Naive thymus-derived CD4-positive, alpha-beta T cell (primary cell): Measurements from ENCODE around the gene DCHS2. TPM values are rescaled to one million over a fixed set of nuclear protein-coding genes. Genes with fewer than 3 reads are reported as not detected.

Experiments used
- ATAC-seq: fragments of 150-1000 bp; cut with Tn5 transposase; 2 replicates; pipeline ENCODE4 v1.10.0; 2021; ENCODE audit warnings: mild to moderate bottlenecking, moderate library complexity
- CTCF ChIA-PET: fragments of 350-600 bp; sonication (Branson Sonifier 250); formaldehyde crosslinking; loops from one replicate; lab custom pipeline; 2021; ENCODE audit warnings: antibody characterized with exemption; lab: Charles Lee
- POLR2A ChIA-PET: fragments of 350-600 bp; sonication (Branson Sonifier 250); formaldehyde crosslinking; loops from one replicate; lab custom pipeline; 2021; ENCODE audit warnings: antibody characterized with exemption, inconsistent platforms; lab: Charles Lee
- DNase-seq, 9 donors: peaks; one replicate each; pipeline versions ENCODE4 v3.0.0 to v3.0.0-alpha.2; 2020 to 2022; ENCODE audit warnings: mixed read lengths in 1 of 9
- H3K27ac ChIP-seq: one replicate; pipeline ENCODE4 v1.7.0; 2013; ENCODE audit warnings: mild to moderate bottlenecking, low read depth, low read length, moderate library complexity
- H3K27me3 ChIP-seq, 2 donors: one replicate each; pipeline ENCODE4 v1.7.0; 2013; ENCODE audit warnings: low read length in 2 of 2, mild to moderate bottlenecking in 2 of 2, moderate library complexity in 2 of 2; ENCODE audit not compliant: control insufficient read depth in 2 of 2, insufficient read depth in 2 of 2
- H3K36me3 ChIP-seq, 3 experiments: 1 replicate in 2 of 3; 2 replicates in 1 of 3; pipeline ENCODE4 v1.7.0; 2013; ENCODE audit warnings: low read length in 3 of 3, mild to moderate bottlenecking in 3 of 3, moderate library complexity in 1 of 3; ENCODE audit not compliant: insufficient read depth in 3 of 3, control insufficient read depth in 2 of 3
- H3K4me1 ChIP-seq, 2 donors: one replicate each; pipeline ENCODE4 v1.7.0; 2013; ENCODE audit warnings: low read length in 2 of 2, mild to moderate bottlenecking in 2 of 2, moderate library complexity in 1 of 2; ENCODE audit not compliant: control insufficient read depth in 2 of 2, insufficient read depth in 2 of 2
- H3K4me3 ChIP-seq: 2 replicates; pipeline ENCODE4 v1.7.0; 2013; ENCODE audit warnings: mild to moderate bottlenecking, low read length
- H3K9me3 ChIP-seq, 3 experiments: 1 replicate in 2 of 3; 2 replicates in 1 of 3; pipeline ENCODE4 v1.7.0; 2013; ENCODE audit warnings: low read length in 3 of 3; ENCODE audit not compliant: control insufficient read depth in 2 of 3
- H3K27ac Mint-ChIP-seq, 9 donors: one replicate each; pipeline ENCODE4 v1.8.0; 2020 to 2022; ENCODE audit warnings: mixed read lengths in 9 of 9, mild to moderate bottlenecking in 8 of 9, moderate library complexity in 5 of 9, inconsistent platforms in 2 of 9
- H3K27me3 Mint-ChIP-seq, 5 donors: one replicate each; pipeline ENCODE4 v1.8.0; 2021 to 2022; ENCODE audit warnings: mixed read lengths in 5 of 5, mild to moderate bottlenecking in 1 of 5
- H3K36me3 Mint-ChIP-seq, 5 donors: one replicate each; pipeline ENCODE4 v1.8.0; 2020 to 2022; ENCODE audit warnings: mixed read lengths in 5 of 5, mild to moderate bottlenecking in 3 of 5, inconsistent platforms in 1 of 5
- H3K4me1 Mint-ChIP-seq, 7 donors: one replicate each; pipeline ENCODE4 v1.8.0; 2020 to 2022; ENCODE audit warnings: mixed read lengths in 7 of 7, mild to moderate bottlenecking in 3 of 7, inconsistent platforms in 1 of 7
- H3K4me3 Mint-ChIP-seq, 10 donors: one replicate each; pipeline ENCODE4 v1.8.0; 2020 to 2022; ENCODE audit warnings: mild to moderate bottlenecking in 10 of 10, mixed read lengths in 10 of 10, moderate library complexity in 6 of 10, inconsistent platforms in 2 of 10
- H3K9me3 Mint-ChIP-seq, 11 donors: one replicate each; pipeline ENCODE4 v1.8.0; 2020 to 2022; ENCODE audit warnings: mixed read lengths in 11 of 11, mild to moderate bottlenecking in 4 of 11, inconsistent platforms in 1 of 11, moderate library complexity in 1 of 11
- intact Hi-C, 2 donors: fragments of 100-400 bp; cut with micrococcal nuclease; formaldehyde crosslinking; loops; one replicate each; pipeline ENCODE4 v1.15.1; 2023
- polyA plus RNA-seq, 2 donors: library from polyadenylated mRNA; unstranded; fragments of 300-500 nt; fragmentation: Illumina TruSeq; gene quantifications; one replicate each; pipeline ENCODE4 v1.2.3, GENCODE V29; 2021
- total RNA-seq, 6 experiments: library from RNA in 5 of 6; stranded (reverse) in 5 of 6; gene quantifications; 1 replicate in 5 of 6; 2 replicates in 1 of 6; pipeline ENCODE4 v1.2.3 and lab custom pipeline; 2021 to 2026

The DCHS2 gene
- total and polyA plus RNA-seq, 7 experiments from 2014 or later: 0.05 to 0.08 TPM; not detected in 5

DNA sequence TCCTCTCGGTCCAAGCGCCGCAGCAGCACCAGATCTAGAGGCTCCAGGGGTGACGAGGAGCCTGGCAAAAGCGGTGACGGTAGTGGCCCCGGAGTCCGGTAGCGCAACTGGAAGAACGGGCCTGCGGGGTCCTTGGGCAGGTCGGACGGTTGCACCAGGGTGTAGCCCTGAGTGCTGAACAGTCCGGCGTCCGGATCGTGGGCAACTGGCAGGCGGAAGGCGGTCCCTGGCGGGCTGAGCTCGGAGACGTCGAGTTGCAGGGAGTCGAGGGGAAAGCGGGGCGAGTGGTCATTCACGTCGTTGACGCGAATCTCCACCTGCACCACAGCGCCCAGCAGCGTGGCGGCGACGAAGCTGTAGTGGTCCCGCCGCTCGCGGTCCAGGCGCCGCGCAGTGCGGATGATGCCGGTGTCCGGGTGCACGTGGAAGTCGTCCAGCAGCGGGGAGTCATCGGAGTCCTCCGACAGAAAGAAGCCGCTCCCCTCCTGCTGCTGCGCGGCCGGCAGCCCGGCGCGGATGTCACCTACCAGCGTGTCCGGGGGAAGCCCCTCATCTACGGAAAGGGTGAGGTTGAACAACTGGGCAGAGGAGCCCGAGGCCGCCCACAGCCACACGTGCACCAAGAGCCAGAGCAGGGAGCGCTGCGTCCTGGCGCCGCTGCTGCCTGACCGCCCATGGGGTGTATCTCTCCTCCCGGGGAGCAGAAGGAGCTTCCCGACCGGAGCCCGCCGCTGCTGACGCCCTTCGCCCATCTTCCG is 837 bp downstream of the DCHS2 start:
- intact Hi-C loops: loop anchor here in 1 of 2 donors (5.0 kb wide), 1 partner anchor 252 kb away; the partner anchor contains the start of gene LRAT

DNA sequence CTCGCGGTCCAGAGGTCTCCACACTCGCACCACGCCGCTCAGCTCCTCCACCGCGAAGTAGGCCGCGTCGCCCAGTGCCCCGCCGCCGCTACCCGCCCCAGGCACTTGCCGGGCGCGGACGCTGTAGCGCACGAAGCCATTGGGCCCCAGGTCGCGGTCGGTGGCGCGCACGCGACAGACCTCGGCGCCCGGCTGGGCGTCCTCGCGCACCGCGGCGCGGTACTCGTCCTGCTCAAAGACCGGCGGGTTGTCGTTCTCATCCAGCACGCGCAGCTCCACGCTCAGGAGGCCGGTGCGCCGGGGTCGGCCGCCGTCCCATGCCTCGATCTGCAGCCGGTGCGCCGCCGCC is 1.4 kb downstream of the DCHS2 start:
- POLR2A ChIA-PET: no interaction called here
- H3K27ac Mint-ChIP-seq: no peak overlapping the region
- peaks cover 11 to 32% (median 20%) of the 10 kb centered on the region in 7 donors for H3K4me1 Mint-ChIP-seq
- ATAC-seq (no peak), DNase-seq (no peak)
- peak overlapping the region in 9 of 10 donors; percentile 59 to 87 (median 75) for H3K4me3 Mint-ChIP-seq
- no peaks in the 10 kb centered on the region for H3K36me3 ChIP-seq
- H3K27me3 Mint-ChIP-seq: peaks cover 37 to 74% (median 57%) of the 10 kb centered on the region in 5 donors
- intact Hi-C loops: loop anchor here in 1 of 2 donors (5.0 kb wide), 1 partner anchor 252 kb away; the partner anchor contains the start of gene LRAT
- H3K9me3 ChIP-seq: no peaks in the 10 kb centered on the region
- no peak overlapping the region for H3K27ac ChIP-seq
- H3K36me3 Mint-ChIP-seq: peaks cover 0 to 3% (median 0%) of the 10 kb centered on the region in 5 donors
- H3K27me3 ChIP-seq: no peaks in the 10 kb centered on the region
- H3K4me1 ChIP-seq: no peaks in the 10 kb centered on the region
- H3K9me3 Mint-ChIP-seq: peaks cover 0 to 1% (median 0%) of the 10 kb centered on the region in 11 donors
- CTCF ChIA-PET: no interaction called here
- no peak overlapping the region for H3K4me3 ChIP-seq

More for the DNA sequence above, 837 bp downstream of the DCHS2 start:
- DNase-seq: peak in 1 of 9 donors; percentile 27
- peaks cover 0 to 1% (median 0%) of the 10 kb centered on the region in 11 donors for H3K9me3 Mint-ChIP-seq
- peaks cover 11 to 32% (median 20%) of the 10 kb centered on the region in 7 donors for H3K4me1 Mint-ChIP-seq
- peak overlapping the region; percentile 24 for H3K4me3 ChIP-seq
- H3K27ac Mint-ChIP-seq: no peak overlapping the region
- ChIA-PET CTCF (interaction anchor here (0.6 kb wide), 1 partner anchor 683 kb away, joined by 3 read pairs; no protein-coding TSS in a partner anchor), POLR2A (no interaction called here)
- peak overlapping the region; percentile 59 to 87 (median 76) for H3K4me3 Mint-ChIP-seq
- H3K27me3 ChIP-seq: no peaks in the 10 kb centered on the region
- H3K36me3 ChIP-seq: no peaks in the 10 kb centered on the region
- no peaks in the 10 kb centered on the region for H3K4me1 ChIP-seq
- ATAC-seq: no peak
- no peak overlapping the region for H3K27ac ChIP-seq
- peaks cover 0 to 3% (median 0%) of the 10 kb centered on the region in 5 donors for H3K36me3 Mint-ChIP-seq
- no peaks in the 10 kb centered on the region for H3K9me3 ChIP-seq
- H3K27me3 Mint-ChIP-seq: peaks cover 37 to 77% (median 60%) of the 10 kb centered on the region in 5 donors

DNA sequence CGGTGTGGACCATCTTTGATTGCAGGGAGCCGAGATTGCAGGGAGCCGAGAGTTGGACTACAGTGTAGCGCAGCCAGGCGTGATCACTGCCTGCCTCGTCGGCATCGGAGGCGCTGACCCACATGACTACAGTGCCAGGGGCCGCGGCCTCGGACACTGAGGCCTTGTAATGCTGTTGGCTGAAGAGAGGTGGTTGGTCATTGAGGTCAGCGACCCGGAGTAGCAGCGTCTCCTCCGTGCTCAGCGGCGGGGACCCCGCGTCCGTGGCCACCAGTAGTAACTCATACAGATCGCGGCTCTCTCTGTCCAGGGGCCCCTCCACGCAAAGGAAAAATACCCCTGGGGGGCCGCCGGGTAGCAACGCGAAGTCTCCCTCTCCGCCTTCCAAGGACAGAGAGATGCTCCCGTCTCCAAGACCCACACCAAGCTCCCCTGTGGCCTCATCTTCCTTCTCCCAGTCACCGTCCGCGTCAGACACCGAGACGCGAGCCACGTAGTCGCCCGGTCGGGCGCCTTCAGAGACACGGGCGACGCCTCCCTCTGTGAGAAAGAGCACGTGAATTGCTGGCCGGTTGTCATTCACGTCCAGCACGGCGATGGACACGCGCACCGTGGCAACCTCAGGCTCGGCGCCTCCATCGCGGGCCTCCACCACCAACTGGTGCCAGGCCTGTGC is 1.9 kb downstream of the DCHS2 start:
- Histone ChIP-seq H3K4me1 (no peaks in the 10 kb centered on the region), H3K36me3 (no peaks in the 10 kb centered on the region), H3K27ac (no peak overlapping the region), H3K4me3 (no peak overlapping the region), H3K27me3 (no peaks in the 10 kb centered on the region), H3K9me3 (no peaks in the 10 kb centered on the region)
- Mint-ChIP-seq H3K4me1 (peaks cover 11 to 32% (median 20%) of the 10 kb centered on the region in 7 donors), H3K27ac (no peak overlapping the region), H3K4me3 (peak overlapping the region in 4 of 10 donors; percentile 26 to 87 (median 55)), H3K27me3 (peaks cover 37 to 72% (median 55%) of the 10 kb centered on the region in 5 donors), H3K9me3 (peaks cover 0 to 1% (median 0%) of the 10 kb centered on the region in 11 donors), H3K36me3 (peaks cover 0 to 3% (median 0%) of the 10 kb centered on the region in 5 donors)
- ChIA-PET CTCF (no interaction called here), POLR2A (no interaction called here)
- intact Hi-C loops: loop anchor here in 1 of 2 donors (5.0 kb wide), 1 partner anchor 253 kb away; the partner anchor contains the start of gene LRAT
- no peak for ATAC-seq
- DNase-seq: no peak

DNA sequence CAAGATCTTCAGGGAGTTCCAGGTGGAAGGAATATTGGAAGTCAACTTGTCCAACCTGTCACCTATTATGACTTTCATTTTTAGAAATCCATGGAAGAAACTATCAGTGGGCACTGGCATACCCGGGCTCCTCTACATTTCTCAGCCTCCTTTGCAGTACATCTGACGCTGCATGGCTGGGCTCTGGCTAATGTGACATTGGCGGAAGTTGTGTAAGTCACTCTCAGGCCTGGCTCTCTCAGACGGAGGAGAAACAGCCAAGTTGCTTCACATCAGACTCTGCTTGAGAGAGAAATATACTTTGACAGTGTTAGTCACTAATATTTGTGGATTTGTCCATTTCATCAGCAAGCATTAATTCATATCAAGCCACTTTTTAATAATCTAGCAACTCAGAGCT is 4.5 kb downstream of the DCHS2 start:
- H3K4me3 ChIP-seq: no peak overlapping the region
- no peak overlapping the region for H3K27ac ChIP-seq
- no peaks in the 10 kb centered on the region for H3K9me3 ChIP-seq
- ChIA-PET CTCF (no interaction called here), POLR2A (no interaction called here)
- no peak overlapping the region for H3K4me3 Mint-ChIP-seq
- peaks cover 0 to 1% (median 0%) of the 10 kb centered on the region in 11 donors for H3K9me3 Mint-ChIP-seq
- peaks cover 0 to 3% (median 0%) of the 10 kb centered on the region in 5 donors for H3K36me3 Mint-ChIP-seq
- intact Hi-C loops: no loop called here
- H3K4me1 Mint-ChIP-seq: peaks cover 9 to 22% (median 15%) of the 10 kb centered on the region in 7 donors
- H3K27ac Mint-ChIP-seq: no peak overlapping the region
- no peaks in the 10 kb centered on the region for H3K27me3 ChIP-seq
- H3K27me3 Mint-ChIP-seq: peaks cover 13 to 49% (median 35%) of the 10 kb centered on the region in 5 donors
- H3K36me3 ChIP-seq: no peaks in the 10 kb centered on the region
- H3K4me1 ChIP-seq: no peaks in the 10 kb centered on the region
- no peak for DNase-seq
- no peak for ATAC-seq

DNA sequence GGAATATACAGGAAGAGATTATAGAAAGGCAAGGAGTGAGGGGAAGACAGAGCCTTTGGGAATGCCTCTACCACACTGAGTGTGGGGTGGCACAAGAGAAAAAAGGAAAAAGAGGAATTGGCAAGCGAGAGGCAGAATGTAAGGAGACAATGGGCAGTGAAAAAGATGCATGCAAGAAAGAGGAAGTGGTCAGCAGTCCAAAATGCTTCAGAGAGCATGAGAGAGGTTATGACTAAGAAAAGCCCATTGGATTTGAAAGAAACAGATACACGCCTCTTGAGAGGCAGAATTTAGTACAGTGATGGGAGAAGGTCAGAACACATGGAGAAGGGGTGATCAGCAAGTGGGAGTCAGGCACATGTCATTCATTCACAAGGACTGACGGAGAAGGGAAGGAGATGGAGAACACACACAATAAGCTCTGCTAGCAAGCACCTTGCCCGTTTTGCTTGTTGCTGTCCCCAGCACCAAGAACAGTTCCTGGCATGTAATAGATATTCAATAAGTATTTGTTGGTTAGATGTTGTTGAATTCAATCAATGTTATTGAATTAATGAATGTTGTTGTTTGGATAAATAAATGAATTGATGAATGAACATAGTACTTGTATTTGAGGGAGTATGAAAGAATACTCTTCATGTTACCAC is 6.3 kb downstream of the DCHS2 start:
- Mint-ChIP-seq H3K36me3 (peaks cover 0 to 3% (median 0%) of the 10 kb centered on the region in 5 donors), H3K4me3 (no peak overlapping the region), H3K27me3 (peaks cover 0 to 30% (median 20%) of the 10 kb centered on the region in 5 donors), H3K27ac (no peak overlapping the region), H3K9me3 (peaks cover 0 to 1% (median 0%) of the 10 kb centered on the region in 11 donors), H3K4me1 (peaks cover 0 to 6% (median under 1%) of the 10 kb centered on the region in 7 donors)
- no peaks in the 10 kb centered on the region for H3K9me3 ChIP-seq
- POLR2A ChIA-PET: no interaction called here
- intact Hi-C loops: no loop called here
- H3K4me1 ChIP-seq: no peaks in the 10 kb centered on the region
- H3K36me3 ChIP-seq: no peaks in the 10 kb centered on the region
- no peaks in the 10 kb centered on the region for H3K27me3 ChIP-seq
- DNase-seq: no peak
- ATAC-seq: no peak
- H3K27ac ChIP-seq: no peak overlapping the region
- CTCF ChIA-PET: no interaction called here
- no peak overlapping the region for H3K4me3 ChIP-seq

DNA sequence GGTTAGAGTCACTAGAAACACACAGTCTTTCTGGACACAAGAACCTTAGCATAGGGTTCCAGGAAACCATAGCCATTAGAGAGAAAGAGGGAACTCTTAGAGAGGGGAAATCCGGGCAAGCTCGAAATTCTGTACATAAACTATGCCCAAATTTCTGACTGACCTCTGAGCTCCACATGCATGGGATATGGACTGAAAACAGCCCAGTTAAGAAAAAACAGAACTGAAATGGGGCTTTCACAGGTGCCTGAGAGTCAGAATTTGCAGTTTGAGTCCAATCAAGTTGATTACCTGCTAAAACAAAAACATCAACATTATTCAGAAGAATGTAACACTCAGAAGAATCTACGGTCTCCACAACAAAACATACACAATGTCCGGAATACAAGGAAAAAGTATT is 13.1 kb downstream of the DCHS2 start:
- Mint-ChIP-seq H3K27me3 (peaks cover 10 to 18% (median 16%) of the 10 kb centered on the region in 5 donors), H3K9me3 (no peaks in the 10 kb centered on the region), H3K4me1 (no peaks in the 10 kb centered on the region), H3K4me3 (no peak overlapping the region), H3K27ac (no peak overlapping the region), H3K36me3 (no peaks in the 10 kb centered on the region)
- H3K4me1 ChIP-seq: no peaks in the 10 kb centered on the region
- no peak overlapping the region for H3K4me3 ChIP-seq
- ATAC-seq (no peak), DNase-seq (no peak)
- H3K27me3 ChIP-seq: no peaks in the 10 kb centered on the region
- intact Hi-C loops: no loop called here
- ChIA-PET CTCF (no interaction called here), POLR2A (no interaction called here)
- no peak overlapping the region for H3K27ac ChIP-seq
- H3K36me3 ChIP-seq: no peaks in the 10 kb centered on the region
- no peaks in the 10 kb centered on the region for H3K9me3 ChIP-seq
